Mucosa of descending colon (tissue), 3 donors: ENCODE measurements around the gene EMC9. TPM values are rescaled to one million over a fixed set of nuclear protein-coding genes. Genes with fewer than 3 reads are reported as not detected.

ENCODE experiments used
- ATAC-seq: fragments of 200-7000 bp; cut with Tn5 transposase; one replicate; pipeline ENCODE4 v1.9.1; 2020; ENCODE audit warnings: mild to moderate bottlenecking, moderate library complexity
- DNase-seq, 3 donors: peaks; one replicate each; pipeline ENCODE4 v3.0.0-alpha.2; 2020
- H3K36me3 ChIP-seq: fragments of 200-600 bp; one replicate; pipeline ENCODE4 v1.8.0; 2021; ENCODE audit warnings: low read depth, mild to moderate bottlenecking
- H3K4me1 ChIP-seq: fragments of 200-600 bp; one replicate; pipeline ENCODE4 v1.8.0; 2021; ENCODE audit warnings: low read depth, mild to moderate bottlenecking
- H3K4me3 ChIP-seq: fragments of 200-600 bp; one replicate; pipeline ENCODE4 v1.8.0; 2021; ENCODE audit warnings: mild to moderate bottlenecking
- H3K9me3 ChIP-seq: fragments of 200-600 bp; one replicate; pipeline ENCODE4 v1.8.0; 2021; ENCODE audit warnings: mild to moderate bottlenecking
- intact Hi-C, 2 donors: fragments of 100-400 bp; cut with DNase I in 1 of 2; cut with micrococcal nuclease in 1 of 2; formaldehyde crosslinking; loops; one replicate each; pipeline versions ENCODE4 v1.11.0 to v1.11.1; 2022; cut with DNase I, micrococcal nuclease
- total RNA-seq, 3 donors: library from RNA; stranded (reverse); fragmentation: NEBNext Ultra II Directional in 2 of 3; extraction: Animal tissue kit (Norgen Biotek cat#: 25700) in 2 of 3; gene quantifications; one replicate each; pipeline versions ENCODE4 v1.2.1 to v1.2.4, GENCODE V29; 2021 to 2023
- TF ChIP-seq, protein P1 (sequence below): fragments of 200-600 bp; IDR thresholded peaks from one replicate; pipeline ENCODE4 v1.8.0; 2022; ENCODE audit warnings: antibody characterized with exemption, mild to moderate bottlenecking
- donor health status: DM: no; HTN: no; CAD: no; lungs with moderate emphysema.
- donor health status: DM: no; HTN: no; CAD: no.
- donor health status: DM: no; HTN: yes; CAD: no.

The EMC9 gene
- total RNA-seq, 3 donors from 2014 or later: 18.3 to 24.9 (median 20.4) TPM

DNA sequence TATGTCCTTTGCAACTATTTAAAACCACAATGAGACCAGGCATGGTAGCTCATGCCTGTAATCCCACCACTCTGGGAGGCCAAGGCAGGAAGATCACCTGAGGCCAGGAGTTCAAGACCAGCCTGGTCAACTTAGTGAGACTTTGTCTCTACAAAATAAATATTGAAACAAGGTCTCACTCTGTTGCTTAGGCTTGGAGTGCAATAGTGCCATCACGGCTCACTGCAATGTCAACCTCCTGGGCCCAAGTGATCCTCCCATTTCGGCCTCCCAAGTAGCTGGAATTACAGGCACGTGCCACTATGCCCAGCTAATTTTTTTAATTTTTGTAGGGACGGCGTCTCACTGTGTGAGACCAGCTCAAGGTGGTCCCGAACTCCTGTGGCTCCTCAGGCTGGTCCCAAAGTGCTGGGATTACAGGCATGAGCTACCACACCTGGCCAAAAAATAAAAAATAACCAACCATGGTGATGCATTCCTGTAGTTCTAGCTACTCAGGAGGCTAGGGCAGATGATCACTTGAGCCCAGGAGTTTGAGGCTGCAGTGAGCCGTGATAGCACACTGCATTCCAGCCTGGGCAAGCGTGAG, 11.9 kb downstream of the EMC9 start:
- intact Hi-C loops: no loop called here
- TF ChIP-seq, protein P1, sequence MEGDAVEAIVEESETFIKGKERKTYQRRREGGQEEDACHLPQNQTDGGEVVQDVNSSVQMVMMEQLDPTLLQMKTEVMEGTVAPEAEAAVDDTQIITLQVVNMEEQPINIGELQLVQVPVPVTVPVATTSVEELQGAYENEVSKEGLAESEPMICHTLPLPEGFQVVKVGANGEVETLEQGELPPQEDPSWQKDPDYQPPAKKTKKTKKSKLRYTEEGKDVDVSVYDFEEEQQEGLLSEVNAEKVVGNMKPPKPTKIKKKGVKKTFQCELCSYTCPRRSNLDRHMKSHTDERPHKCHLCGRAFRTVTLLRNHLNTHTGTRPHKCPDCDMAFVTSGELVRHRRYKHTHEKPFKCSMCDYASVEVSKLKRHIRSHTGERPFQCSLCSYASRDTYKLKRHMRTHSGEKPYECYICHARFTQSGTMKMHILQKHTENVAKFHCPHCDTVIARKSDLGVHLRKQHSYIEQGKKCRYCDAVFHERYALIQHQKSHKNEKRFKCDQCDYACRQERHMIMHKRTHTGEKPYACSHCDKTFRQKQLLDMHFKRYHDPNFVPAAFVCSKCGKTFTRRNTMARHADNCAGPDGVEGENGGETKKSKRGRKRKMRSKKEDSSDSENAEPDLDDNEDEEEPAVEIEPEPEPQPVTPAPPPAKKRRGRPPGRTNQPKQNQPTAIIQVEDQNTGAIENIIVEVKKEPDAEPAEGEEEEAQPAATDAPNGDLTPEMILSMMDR: no peak
- no peak for ATAC-seq

GRCh38 chr14:24127673-24128072, 13.7 kb downstream of the EMC9 start:
- TF ChIP-seq, protein P1: no peak
- intact Hi-C loops: no loop called here
- DNase-seq: no peak
- Histone ChIP-seq H3K9me3 (no peaks in the 10 kb centered on the region), H3K4me3 (no peak overlapping the region), H3K4me1 (no peaks in the 10 kb centered on the region), H3K36me3 (no peaks in the 10 kb centered on the region)
- no peak for ATAC-seq

More for the DNA sequence above, 11.9 kb downstream of the EMC9 start:
- no peaks in the 10 kb centered on the region for H3K9me3 ChIP-seq
- no peak for DNase-seq
- no peak overlapping the region for H3K4me3 ChIP-seq
- no peaks in the 10 kb centered on the region for H3K36me3 ChIP-seq
- H3K4me1 ChIP-seq: no peaks in the 10 kb centered on the region

DNA sequence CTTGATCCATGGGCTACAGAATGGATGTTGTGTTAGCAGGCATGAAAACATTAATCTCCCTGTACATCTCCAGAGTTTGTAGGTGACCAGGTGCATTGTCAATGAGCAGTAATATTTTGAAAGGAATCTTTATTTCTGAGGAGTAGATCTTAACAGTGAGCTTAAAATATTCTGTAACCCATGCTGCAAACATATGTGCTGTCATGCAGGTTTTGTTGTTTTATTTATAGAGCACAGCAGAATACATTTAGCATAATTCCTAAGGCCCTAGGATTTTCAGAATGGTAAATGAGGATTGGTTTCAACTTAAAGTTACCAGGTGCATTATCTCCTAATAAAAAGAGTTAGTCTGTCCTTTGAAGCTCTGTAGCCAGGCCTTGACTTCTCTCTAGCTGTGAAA, 14.5 kb downstream of the EMC9 start:
- TF ChIP-seq, protein P1: no peak
- H3K4me1 ChIP-seq: no peaks in the 10 kb centered on the region
- intact Hi-C loops: no loop called here
- no peaks in the 10 kb centered on the region for H3K9me3 ChIP-seq
- ATAC-seq: no peak
- no peaks in the 10 kb centered on the region for H3K36me3 ChIP-seq
- no peak overlapping the region for H3K4me3 ChIP-seq
- DNase-seq: no peak

DNA sequence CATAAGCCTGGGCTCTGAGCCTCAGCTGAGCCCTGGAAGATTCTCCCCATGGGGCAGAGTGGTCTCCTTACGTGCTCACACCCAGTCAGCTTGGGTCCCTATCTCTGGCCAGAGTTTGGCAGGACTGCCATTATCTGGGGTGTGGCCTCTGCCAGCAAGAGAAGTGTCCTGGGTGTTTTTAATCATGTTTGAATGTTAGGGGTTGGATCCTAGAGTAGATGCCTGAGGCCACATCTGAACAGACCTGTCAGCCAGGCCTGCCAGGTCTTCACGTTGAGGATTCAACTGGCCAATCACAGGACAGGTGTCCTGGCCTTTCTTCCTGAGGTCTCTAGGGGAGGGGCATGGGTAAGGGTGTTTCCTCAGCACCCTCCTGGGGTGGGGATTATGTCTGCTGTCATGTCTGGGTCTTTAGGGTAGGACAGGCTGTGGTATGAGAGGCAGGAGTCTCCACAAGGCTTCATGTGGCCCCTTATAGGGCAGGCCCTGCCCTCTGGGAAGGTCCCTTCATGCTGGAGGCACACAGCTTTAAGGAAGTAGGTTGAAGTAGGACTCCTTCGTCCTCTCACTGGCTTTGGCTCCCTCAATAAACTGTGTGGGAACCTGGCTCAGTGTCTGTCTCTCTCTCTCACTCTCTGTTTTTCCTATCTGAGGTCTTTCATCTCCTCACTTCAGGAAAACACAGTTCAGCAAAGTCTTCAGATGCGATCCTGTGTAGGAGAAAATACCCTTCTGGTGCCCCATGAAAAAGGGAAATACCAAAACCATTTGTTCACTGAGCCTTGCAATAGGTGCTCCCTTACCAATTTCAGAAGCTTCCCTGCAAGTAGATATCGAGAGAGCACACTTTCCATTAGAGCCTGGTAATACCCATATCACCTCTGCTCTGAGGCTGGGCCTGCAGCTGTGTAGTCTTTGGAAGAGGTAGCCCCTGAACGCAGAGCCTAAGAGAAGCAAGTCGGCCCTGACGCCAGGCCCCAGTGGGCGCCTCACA, 17.7 kb downstream of the EMC9 start:
- TF ChIP-seq, protein P1: no peak
- no peaks in the 10 kb centered on the region for H3K4me1 ChIP-seq
- no peak for DNase-seq
- intact Hi-C loops: no loop called here
- peak; percentile 26 for ATAC-seq
- no peak overlapping the region for H3K4me3 ChIP-seq
- peaks cover 11% of the 10 kb centered on the region for H3K36me3 ChIP-seq
- H3K9me3 ChIP-seq: no peaks in the 10 kb centered on the region

DNA sequence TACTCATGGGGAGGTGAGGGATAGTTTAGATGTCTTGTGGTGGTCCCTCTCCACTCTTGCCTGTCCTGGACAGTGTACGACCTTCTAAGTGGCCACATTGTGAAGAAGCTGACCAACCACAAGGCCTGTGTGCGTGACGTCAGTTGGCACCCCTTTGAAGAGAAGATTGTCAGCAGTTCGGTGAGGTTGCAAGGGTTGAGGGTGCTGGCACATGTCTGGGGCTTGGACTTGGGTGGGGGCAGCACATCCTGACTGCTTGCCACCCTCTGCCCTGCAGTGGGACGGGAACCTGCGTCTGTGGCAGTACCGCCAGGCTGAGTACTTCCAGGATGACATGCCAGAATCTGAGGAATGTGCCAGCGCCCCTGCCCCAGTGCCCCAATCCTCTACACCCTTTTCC, 18.5 kb downstream of the EMC9 start:
- TF ChIP-seq, protein P1: no peak
- DNase-seq: no peak
- Histone ChIP-seq H3K9me3 (no peaks in the 10 kb centered on the region), H3K4me1 (no peaks in the 10 kb centered on the region), H3K4me3 (no peak overlapping the region), H3K36me3 (peaks cover 11% of the 10 kb centered on the region)
- intact Hi-C loops: no loop called here
- no peak for ATAC-seq
